Activated CD4-positive, alpha-beta T cell treated with anti-CD3 and anti-CD28 coated beads for 24 hours (primary cell): ENCODE measurements around the gene MYEF2.

Experiments used
- DNase-seq, 2 donors: peaks; one replicate each; pipeline ENCODE4 v3.0.0-alpha.2; 2020; ENCODE audit warnings: low read depth in 2 of 2

MYEF2 gene

DNA sequence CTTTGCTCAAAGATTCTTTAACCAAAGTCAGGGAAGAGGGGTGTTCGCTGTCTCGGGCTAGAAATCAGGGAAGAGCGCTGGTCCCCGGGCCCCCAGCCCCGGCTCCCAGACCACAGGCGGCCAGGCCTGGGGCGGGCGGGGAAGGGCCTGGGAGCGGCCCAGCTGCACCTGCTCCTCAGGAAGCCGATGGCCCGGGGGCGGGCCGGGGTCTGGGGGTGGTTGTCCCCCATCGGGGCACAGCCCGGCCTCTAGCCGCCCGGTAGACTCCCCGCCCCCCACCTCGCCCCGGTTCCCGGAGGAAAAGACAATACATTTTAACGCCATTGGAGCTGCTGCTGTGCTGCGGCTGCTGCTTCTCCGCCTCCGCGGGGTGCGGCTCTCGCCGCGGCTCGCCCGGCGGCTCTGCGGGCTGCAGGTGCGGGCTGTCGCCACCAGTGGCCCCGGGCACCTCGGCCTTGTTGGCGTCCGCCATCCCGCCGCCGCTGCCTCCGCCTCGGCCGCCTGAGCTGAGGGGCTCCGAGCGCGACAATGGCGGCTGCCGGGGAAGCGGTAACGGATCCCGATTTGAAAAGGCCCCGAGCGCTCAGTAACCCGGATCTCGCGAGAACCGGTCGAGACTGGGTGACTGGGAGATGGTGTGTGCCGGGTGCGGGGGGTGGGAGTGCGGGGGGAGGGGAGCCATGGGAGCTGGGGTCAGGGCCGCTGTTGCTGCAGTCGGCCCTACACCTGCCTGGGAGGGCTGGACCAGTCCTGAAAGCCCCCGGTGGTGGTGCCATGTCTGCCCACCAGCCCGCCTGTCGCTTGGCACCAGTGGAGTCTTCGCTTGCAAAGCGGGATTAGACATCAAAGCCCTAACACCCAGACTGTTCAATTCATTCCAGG, at the start of gene MYEF2:
Gene MYEF2 (minus strand): TSS at position 530 of the 882 bp plus-strand sequence. CDS start 58 bp downstream, at position 472.
- peak; percentile 39 to 61 for DNase-seq

DNA sequence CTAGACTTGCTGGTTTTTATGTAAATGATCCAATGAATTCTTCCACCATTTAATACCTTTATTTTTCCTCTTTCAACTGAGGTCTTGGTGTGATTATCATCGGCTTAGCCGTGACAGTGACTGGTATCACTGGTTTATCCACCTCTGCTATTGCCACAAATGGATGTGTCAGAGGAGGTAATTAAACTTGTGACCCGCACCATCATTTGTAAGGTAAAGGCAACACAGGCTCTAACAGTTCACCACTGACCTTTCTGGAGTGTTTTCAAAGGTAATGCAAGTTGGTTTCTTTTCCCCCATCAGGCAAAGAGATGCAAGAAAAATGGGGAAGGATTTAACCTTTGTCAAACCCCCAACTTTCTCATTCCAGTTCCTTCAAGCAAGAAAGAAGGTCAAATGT, 47.7 kb upstream of the MYEF2 start:
- DNase-seq = no peak

DNA sequence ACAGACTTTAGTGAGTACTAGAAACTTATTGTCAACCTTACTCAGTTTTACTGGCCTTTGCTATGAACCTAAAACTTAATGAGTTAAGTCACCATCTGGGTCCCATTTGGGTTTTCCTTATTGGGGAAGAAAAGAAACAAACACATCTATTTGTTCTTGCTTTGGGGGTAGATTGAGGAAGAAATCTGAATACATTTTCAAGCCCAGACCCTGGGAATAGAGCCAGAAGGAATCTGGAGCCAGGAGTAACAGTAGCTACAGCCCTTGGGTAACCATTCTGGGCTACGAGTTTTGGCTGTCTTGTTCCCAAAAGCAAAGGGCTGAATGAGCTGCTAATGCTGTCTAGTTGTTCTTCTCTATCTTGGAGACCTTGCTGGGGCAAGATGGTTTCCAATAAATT, 44.5 kb upstream of the MYEF2 start:
- DNase-seq = no peak

DNA sequence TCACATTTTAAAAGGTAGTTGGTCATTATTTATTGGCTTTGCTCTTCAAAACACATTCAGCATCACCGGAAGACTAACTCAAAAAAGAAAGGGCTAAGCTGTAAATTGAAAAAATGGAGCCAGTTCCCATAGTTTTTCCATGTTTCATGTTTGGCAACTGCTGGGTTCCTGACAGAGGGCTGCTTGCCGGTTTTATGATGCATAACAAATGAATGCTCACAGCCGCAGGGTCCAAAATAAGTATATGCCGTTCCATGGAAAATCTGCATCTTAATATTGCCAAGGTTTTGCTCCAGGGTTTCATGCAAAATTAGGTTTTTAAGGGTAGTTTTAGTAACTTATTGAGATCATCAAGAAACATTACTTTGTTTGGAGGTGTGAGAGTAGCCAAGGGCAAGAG, 43.8 kb upstream of the MYEF2 start:
- no peak for DNase-seq

DNA sequence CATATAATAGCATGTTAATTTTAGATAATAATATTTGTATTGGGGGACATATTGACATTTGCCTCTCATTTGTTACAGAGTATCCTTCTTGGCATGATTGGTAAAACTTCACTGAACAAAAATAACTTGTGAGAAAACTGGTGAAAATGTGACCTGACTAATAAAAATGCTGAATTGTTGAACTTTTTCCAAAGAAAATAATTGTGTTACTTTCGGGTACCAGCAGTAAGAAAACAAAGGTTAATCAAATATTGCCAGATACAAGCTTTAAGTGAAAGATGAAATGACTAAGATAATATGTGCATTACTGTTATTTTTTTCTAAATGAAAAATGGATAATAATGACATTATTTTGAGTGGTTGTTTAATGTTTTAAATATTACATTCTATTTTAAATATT, 43.2 kb upstream of the MYEF2 start:
- DNase-seq = no peak

DNA sequence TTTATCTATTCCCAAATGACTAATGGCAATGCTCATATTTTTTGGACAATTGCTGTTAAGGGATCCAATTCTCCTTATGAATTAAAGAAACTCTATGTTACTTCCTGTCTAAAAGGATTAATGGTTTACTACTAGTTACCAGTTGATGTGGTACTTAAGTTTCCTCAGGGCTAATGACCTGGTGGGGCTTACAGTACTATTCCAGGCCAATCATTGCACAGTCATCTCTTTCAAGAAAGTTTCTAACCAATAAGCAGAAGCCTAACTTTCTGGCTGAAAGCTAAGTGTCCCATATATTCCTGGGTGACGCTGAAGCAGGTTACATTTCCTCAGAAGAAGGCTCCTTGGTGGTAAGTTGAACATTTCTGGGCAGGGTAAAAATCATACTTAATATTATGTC, 27.9 kb upstream of the MYEF2 start, which contains the start of gene SLC12A1:
Gene SLC12A1 (plus strand): TSS at position 322 of the 400 bp plus-strand sequence. CDS start 1,418 bp downstream, outside the sequence.
- DNase-seq = no peak

DNA sequence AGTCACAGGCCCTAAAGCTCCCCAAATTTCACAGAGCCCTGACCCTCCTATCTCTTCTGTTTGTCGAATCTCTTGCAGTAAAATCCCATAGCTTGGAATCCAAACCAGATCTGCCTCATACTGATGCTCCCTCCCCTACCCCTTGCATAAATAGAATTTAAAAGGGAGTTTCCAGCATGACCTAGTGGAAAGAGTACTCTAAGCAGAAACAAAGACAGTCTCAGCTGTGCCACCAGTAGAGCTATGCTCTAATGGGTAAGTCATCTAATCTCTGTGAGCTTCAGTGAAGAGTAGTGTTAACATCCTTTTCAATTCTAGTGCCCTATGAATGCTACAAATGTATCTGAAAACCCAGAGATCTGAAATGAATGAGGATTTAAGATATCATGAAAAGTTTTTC, 24.0 kb upstream of the MYEF2 start:
- DNase-seq = no peak

DNA sequence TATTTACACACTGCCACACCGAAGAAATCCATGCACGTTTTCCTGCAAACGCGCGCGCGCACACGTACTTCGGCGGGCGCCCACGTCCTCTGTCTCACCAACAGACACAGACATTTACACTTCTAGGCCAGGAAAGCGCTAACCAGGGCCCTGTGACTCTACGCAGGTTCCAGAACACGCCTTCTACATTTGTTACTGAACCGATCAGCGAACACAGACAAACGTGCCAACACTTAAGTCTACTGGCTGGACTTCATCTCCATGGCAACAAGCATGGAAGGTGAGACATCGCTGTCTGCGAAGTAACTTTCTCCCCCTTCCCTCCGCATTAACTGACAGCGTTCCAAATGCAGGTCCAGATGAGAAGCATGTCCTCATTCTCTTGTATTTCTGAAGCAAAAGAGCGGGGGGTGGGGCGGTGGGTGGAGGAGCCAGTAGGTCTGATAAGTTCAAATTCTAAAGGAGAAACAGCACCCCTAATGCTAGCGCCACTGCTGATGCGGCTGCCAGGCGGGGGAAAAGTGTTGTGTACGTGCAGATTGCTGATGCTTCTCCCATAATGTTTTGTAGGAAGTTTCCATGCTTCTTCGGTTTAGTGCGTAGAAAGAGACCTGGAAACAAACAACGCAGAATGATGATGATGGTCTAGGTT, 13.6 kb upstream of the MYEF2 start, which contains the start of gene CTXN2:
Gene CTXN2 (plus strand): TSS at position 92 of the 652 bp plus-strand sequence. CDS start 9,636 bp downstream, outside the sequence.
- no peak for DNase-seq

DNA sequence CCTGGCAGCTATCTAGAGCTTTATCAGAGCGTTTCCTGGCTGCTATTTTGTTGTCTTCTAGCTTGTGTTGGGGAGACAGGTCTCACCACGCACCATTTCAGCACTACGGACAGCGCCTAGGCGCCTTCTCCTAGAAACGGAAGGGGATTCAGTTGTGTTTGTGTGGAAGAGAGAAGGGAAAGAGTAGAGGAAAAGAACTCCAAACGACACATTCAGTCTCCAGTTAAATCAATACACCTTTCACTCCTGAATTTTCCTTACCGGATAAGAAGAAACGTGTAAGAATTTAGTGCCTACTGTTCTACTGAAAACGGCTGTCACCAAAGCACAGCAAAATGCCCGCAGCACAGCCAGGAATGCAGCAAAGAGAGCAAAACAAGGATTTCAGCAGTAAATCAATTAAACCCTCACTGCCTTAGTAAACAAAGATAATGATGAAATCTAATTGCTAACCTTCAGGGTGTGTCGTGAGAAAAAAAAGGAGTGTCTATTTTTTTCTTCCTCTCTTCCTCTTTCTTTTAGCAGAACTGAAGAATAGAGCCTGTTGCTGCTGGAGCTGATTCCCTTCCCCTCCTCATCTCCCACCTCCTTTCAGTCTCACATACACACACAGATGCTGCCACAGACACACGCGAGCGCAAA, 13.0 kb upstream of the MYEF2 start:
- DNase-seq = peak in 1 of 2 donors; percentile 22

- DNase-seq = no peak
These were observed 8.2 kb upstream of the MYEF2 start for GRCh38 chr15:48186271-48186670.

GRCh38 chr15:48185529-48185928, 7.4 kb upstream of the MYEF2 start:
- no peak for DNase-seq

- DNase-seq = no peak
These were observed 4.7 kb upstream of the MYEF2 start for GRCh38 chr15:48182749-48183148.

GRCh38 chr15:48178648-48178931, 495 bp upstream of the MYEF2 start:
- DNase-seq = no peak

DNA sequence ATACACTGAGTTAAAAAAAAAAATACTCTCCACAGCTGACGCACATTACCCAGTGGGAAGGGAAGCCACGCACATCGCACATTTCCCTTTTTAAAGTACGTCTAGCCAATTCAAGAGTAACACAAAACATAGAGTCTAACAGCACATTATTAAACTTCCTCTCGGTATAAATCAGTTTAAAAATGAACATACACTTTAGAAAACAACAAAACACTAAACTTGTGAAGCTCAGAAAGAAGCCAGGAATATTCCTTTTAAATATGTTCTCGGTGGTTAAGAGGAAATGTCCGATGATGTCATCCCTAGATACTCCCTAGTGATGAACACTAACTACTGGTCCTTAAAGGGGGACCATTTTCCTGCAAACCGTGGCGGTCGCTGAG, 721 bp downstream of the MYEF2 start:
- DNase-seq = no peak

- no peak for DNase-seq
These were observed 1.1 kb downstream of the MYEF2 start for GRCh38 chr15:48176957-48177356.

DNA sequence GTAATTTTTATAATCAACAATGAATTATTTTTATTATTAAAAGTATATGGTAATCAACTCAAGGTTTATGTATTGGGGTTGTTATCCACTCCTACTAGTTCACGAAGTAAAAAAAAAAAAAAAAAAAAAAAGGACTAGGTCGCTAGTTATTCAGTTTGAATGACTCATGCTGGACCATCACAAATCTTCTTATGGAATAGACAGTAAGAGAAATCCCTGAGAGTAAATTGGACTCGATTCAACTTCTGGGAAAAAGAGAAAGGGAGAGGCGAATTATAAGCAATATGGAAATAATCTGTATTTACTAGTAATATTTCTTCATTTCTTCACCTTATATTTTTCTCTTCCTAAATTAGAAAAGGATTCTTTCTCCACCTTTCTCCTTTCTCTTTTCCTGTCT, 2.0 kb downstream of the MYEF2 start:
- no peak for DNase-seq

- no peak for DNase-seq
These were observed 3.0 kb downstream of the MYEF2 start for GRCh38 chr15:48175126-48175525.

- DNase-seq = no peak
These were observed 7.1 kb downstream of the MYEF2 start for GRCh38 chr15:48170981-48171380.

GRCh38 chr15:48168616-48169015, 9.5 kb downstream of the MYEF2 start:
- DNase-seq = no peak

- DNase-seq = no peak
These were observed 24.6 kb downstream of the MYEF2 start for GRCh38 chr15:48153526-48153925.

- DNase-seq = no peak
These were observed 28.2 kb downstream of the MYEF2 start for GRCh38 chr15:48149858-48150257.

DNA sequence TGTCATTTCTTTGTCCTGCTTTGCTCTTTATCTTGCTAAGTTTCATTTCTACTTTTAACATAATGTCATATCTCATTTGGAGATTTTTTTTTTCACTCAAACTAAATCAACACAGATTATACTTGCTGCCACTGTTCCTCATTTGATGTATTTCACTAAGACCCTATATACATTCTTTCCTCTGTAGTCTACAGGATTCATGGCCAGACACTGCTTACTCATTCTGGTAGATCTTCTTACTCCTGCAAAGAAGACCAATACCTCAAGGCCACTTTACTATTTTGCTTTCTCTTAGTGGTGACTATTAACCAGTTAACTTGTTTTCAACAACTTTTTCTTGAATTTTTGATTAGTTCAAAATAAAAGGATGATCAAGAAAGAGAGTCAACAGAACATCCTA, 30.7 kb downstream of the MYEF2 start:
- no peak for DNase-seq

DNA sequence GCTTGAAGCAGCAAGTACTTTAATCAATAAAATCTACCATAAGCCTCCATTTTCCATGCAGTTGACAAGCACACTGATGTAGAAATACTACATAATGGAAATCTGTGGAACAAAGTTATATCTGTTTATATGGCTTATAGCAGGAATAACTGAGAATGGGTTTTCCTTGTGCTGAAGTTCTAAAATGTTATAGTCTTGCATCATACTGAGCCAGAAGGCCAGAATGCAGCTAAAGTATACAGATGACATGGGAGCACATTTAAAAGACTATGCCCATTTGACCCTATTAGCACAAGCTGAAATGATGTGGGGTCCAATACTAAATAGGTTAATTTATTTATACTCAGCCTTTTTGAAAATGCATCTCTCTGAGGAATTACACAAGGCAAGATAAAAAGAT, 32.2 kb downstream of the MYEF2 start:
- no peak for DNase-seq
